Measurements from ENCODE around the gene SNW1. TPM values are rescaled to one million over a fixed set of nuclear protein-coding genes. Genes with fewer than 3 reads are reported as not detected.

SNW1 gene
- total RNA-seq, 1 donor from 2014 or later = 105 TPM

GRCh38 chr14:77738559-77739250 lies 22.3 kb downstream of the SNW1 start:
- H3K27me3 Mint-ChIP-seq (ENCODE audit: insufficient read depth, low read depth) = no peaks in the 10 kb centered on the region
- Histone ChIP-seq H3K4me3 (no peak overlapping the region), H3K4me1 (no peaks in the 10 kb centered on the region), H3K36me3 (peaks cover 19% of the 10 kb centered on the region), H3K27me3 (no peaks in the 10 kb centered on the region), H3K79me2 (ENCODE audit: low read depth) (peaks cover 16% of the 10 kb centered on the region), H3K27ac (no peak overlapping the region), H3K9me3 (ENCODE audit: low read depth) (no peaks in the 10 kb centered on the region), H4K20me1 (ENCODE audit: low read depth) (no peaks in the 10 kb centered on the region), H2AFZ (replicated peaks) (no peak overlapping the region), H3F3A (ENCODE audit: low read depth) (peaks cover 4% of the 10 kb centered on the region), H3K4me2 (no peak overlapping the region), H3K9ac (no peak overlapping the region)
- no peak overlapping the region for H3K4me3 Mint-ChIP-seq
- H3K4me1 Mint-ChIP-seq = no peaks in the 10 kb centered on the region
- no peak for DNase-seq (ENCODE audit: low spot score)
- peaks cover 28% of the 10 kb centered on the region for H3K36me3 Mint-ChIP-seq
- no peaks in the 10 kb centered on the region for H3K9me3 Mint-ChIP-seq
- no peak overlapping the region for H3K27ac Mint-ChIP-seq
- TF ChIP-seq CTCF (IDR thresholded peaks at IDR 0.05) = no peak
- TF ChIP-seq EZH2 (IDR thresholded peaks at IDR 0.05) = no peak
- no peak for TF ChIP-seq EZH2phosphoT487 (IDR thresholded peaks at IDR 0.05)

GRCh38 chr14:77730976-77731497 lies 29.9 kb downstream of the SNW1 start:
- Mint-ChIP-seq H3K27me3 (ENCODE audit: insufficient read depth, low read depth) (no peaks in the 10 kb centered on the region), H3K36me3 (peaks cover 46% of the 10 kb centered on the region), H3K27ac (no peak overlapping the region), H3K9me3 (no peaks in the 10 kb centered on the region), H3K4me3 (no peak overlapping the region), H3K4me1 (no peaks in the 10 kb centered on the region)
- no peaks in the 10 kb centered on the region for H3K27me3 ChIP-seq
- no peaks in the 10 kb centered on the region for H3F3A ChIP-seq (ENCODE audit: low read depth)
- H3K79me2 ChIP-seq (ENCODE audit: low read depth) = peaks cover 8% of the 10 kb centered on the region
- no peak for DNase-seq (ENCODE audit: low spot score)
- no peaks in the 10 kb centered on the region for H3K4me1 ChIP-seq
- TF ChIP-seq EZH2phosphoT487 (IDR thresholded peaks at IDR 0.05) = no peak
- TF ChIP-seq CTCF (IDR thresholded peaks at IDR 0.05) = no peak
- no peak for TF ChIP-seq EZH2 (IDR thresholded peaks at IDR 0.05)
- no peak overlapping the region for H3K4me3 ChIP-seq
- no peak overlapping the region for H3K4me2 ChIP-seq
- H4K20me1 ChIP-seq (ENCODE audit: low read depth) = peaks cover 5% of the 10 kb centered on the region
- H3K36me3 ChIP-seq = peaks cover 41% of the 10 kb centered on the region
- H3K9me3 ChIP-seq (ENCODE audit: low read depth) = no peaks in the 10 kb centered on the region
- no peak overlapping the region for H3K9ac ChIP-seq
- H3K27ac ChIP-seq = no peak overlapping the region
- H2AFZ ChIP-seq (replicated peaks) = no peak overlapping the region

DNA sequence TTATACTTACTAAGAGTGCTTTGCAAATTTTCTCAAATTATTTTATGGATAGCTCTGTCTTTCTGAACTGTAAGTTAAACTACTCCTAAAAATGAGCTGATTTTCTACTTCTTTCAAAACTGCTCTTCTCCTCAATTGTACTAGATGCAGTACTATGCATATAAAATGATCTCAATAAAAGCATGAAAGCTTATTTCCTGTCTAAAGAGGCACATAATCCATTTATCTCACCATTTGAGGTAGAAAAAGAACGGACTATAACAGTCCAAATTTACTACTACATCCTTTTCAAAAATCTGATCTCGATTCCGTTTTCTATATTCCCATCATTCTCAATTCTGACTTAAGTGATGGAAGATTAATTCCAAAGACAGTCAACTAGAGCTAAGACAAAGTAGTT lies 38.7 kb downstream of the SNW1 start:
- DNase-seq (ENCODE audit: low spot score) = no peak
- TF ChIP-seq EZH2 (IDR thresholded peaks at IDR 0.05) = no peak
- TF ChIP-seq CTCF (IDR thresholded peaks at IDR 0.05) = no peak
- TF ChIP-seq EZH2phosphoT487 (IDR thresholded peaks at IDR 0.05) = no peak
- Histone ChIP-seq H3K4me3 (no peak overlapping the region), H3K9me3 (ENCODE audit: low read depth) (no peaks in the 10 kb centered on the region), H3K36me3 (peaks cover 24% of the 10 kb centered on the region), H3K4me1 (no peaks in the 10 kb centered on the region), H3K79me2 (ENCODE audit: low read depth) (peaks cover 6% of the 10 kb centered on the region), H2AFZ (replicated peaks) (no peak overlapping the region), H4K20me1 (ENCODE audit: low read depth) (peaks cover 2% of the 10 kb centered on the region), H3K27me3 (no peaks in the 10 kb centered on the region), H3K4me2 (no peak overlapping the region), H3K9ac (no peak overlapping the region), H3K27ac (no peak overlapping the region), H3F3A (ENCODE audit: low read depth) (peaks cover 23% of the 10 kb centered on the region)
- H3K27me3 Mint-ChIP-seq (ENCODE audit: insufficient read depth, low read depth) = no peaks in the 10 kb centered on the region
- no peak overlapping the region for H3K27ac Mint-ChIP-seq
- H3K4me1 Mint-ChIP-seq = no peaks in the 10 kb centered on the region
- peaks cover 47% of the 10 kb centered on the region for H3K36me3 Mint-ChIP-seq
- no peak overlapping the region for H3K4me3 Mint-ChIP-seq
- H3K9me3 Mint-ChIP-seq = no peaks in the 10 kb centered on the region
